SK-N-SH (cell line): ENCODE data around the gene FAM81A. TPM values are rescaled to one million over a fixed set of nuclear protein-coding genes. Genes with fewer than 3 reads are reported as not detected.

Experiments used
- CTCF ChIA-PET: fragments of 300-600, 350-600 bp; formaldehyde crosslinking; extraction: SDS; loops from one replicate; lab custom pipeline; 2021; lab: Yijun Ruan, JAX
- POLR2A ChIA-PET: fragments of 350-600 bp; sonication (Branson Sonifier 250); formaldehyde crosslinking; extraction: SDS; loops from one replicate; lab custom pipeline; 2020; ENCODE audit warnings: antibody characterized with exemption, inconsistent platforms; lab: Yijun Ruan, JAX
- DNase-seq: peaks from one replicate; pipeline ENCODE4 v3.0.0; 2012
- H2AFZ ChIP-seq: fragments of 200-600 bp; sonication (generic); 2 replicates; pipeline ENCODE4 v1.8.1; 2016; ENCODE audit warnings: antibody characterized with exemption, mild to moderate bottlenecking, low read depth
- H3F3A ChIP-seq: fragments of 200-600 bp; sonication (generic); replicated peaks from 2 replicates; pipeline ENCODE3; 2016; ENCODE audit warnings: antibody characterized with exemption, mild to moderate bottlenecking; ENCODE audit not compliant: insufficient read depth
- H3K27ac ChIP-seq, 2 experiments: fragments of 200-500 bp in 1 of 2; fragments of 200-600 bp in 1 of 2; sonication (Bioruptor generic) in 1 of 2; sonication (generic), shearing (Covaris generic) in 1 of 2; 2 replicates each; pipeline versions ENCODE4 v1.5.1 to v1.6.1; 2014 to 2016; ENCODE audit warnings: low read depth in 2 of 2, inconsistent platforms in 1 of 2, low read length in 1 of 2, mild to moderate bottlenecking in 1 of 2, mixed read lengths in 1 of 2
- H3K27me3 ChIP-seq: fragments of 200-600 bp; sonication (generic), shearing (Covaris generic); 2 replicates; pipeline ENCODE4 v1.6.1; 2016; ENCODE audit warnings: mixed run types; ENCODE audit not compliant: insufficient read depth
- H3K36me3 ChIP-seq, 2 experiments: fragments of 200-500 bp in 1 of 2; fragments of 200-600 bp in 1 of 2; sonication (Bioruptor generic) in 1 of 2; sonication (generic) in 1 of 2; replicated peaks in 1 of 2; 2 replicates each; pipeline versions ENCODE3 to v1.5.1; 2014 to 2016; ENCODE audit warnings: low read length in 1 of 2, mild to moderate bottlenecking in 1 of 2; ENCODE audit not compliant: insufficient read depth in 2 of 2, control insufficient read depth in 1 of 2
- H3K4me1 ChIP-seq, 2 experiments: fragments of 200-500 bp in 1 of 2; fragments of 200-600 bp in 1 of 2; sonication (Bioruptor generic) in 1 of 2; sonication (generic), shearing (Covaris generic) in 1 of 2; 2 replicates each; pipeline versions ENCODE4 v1.5.1 to v1.6.1; 2014 to 2016; ENCODE audit warnings: low read depth in 1 of 2, low read length in 1 of 2, mixed run types in 1 of 2; ENCODE audit not compliant: insufficient read depth in 2 of 2, control insufficient read depth in 1 of 2
- H3K4me2 ChIP-seq: fragments of 200-600 bp; sonication (generic), shearing (Covaris generic); 2 replicates; pipeline ENCODE4 v1.6.1; 2017; ENCODE audit warnings: mixed run types
- H3K4me3 ChIP-seq, 2 experiments: fragments of 200-500 bp in 1 of 2; fragments of 200-600 bp in 1 of 2; sonication (Bioruptor generic) in 1 of 2; sonication (generic), shearing (Covaris generic) in 1 of 2; 2 replicates each; pipeline versions ENCODE4 v1.5.1 to v1.8.1; 2014 to 2016; ENCODE audit warnings: low read depth in 2 of 2, inconsistent platforms in 1 of 2, low read length in 1 of 2, mild to moderate bottlenecking in 1 of 2, mixed read lengths in 1 of 2, moderate library complexity in 1 of 2
- H3K79me2 ChIP-seq: fragments of 200-600 bp; sonication (generic); 2 replicates; pipeline ENCODE4 v1.8.1; 2017; ENCODE audit warnings: mild to moderate bottlenecking; ENCODE audit not compliant: insufficient read depth
- H3K9ac ChIP-seq: fragments of 200-600 bp; sonication (generic); 2 replicates; pipeline ENCODE4 v1.6.1; 2017; ENCODE audit warnings: mixed run types
- H3K9me2 ChIP-seq: fragments of 200-600 bp; sonication (generic); 2 replicates; pipeline ENCODE4 v1.6.1; 2017; ENCODE audit warnings: mixed run types
- H3K9me3 ChIP-seq: fragments of 200-600 bp; sonication (generic); 2 replicates; pipeline ENCODE4 v1.6.1; 2017; ENCODE audit warnings: mixed run types, mild to moderate bottlenecking, moderate library complexity
- H4K20me1 ChIP-seq: fragments of 200-600 bp; sonication (generic); 2 replicates; pipeline ENCODE4 v1.6.1; 2017; ENCODE audit warnings: mild to moderate bottlenecking, mixed run types; ENCODE audit not compliant: insufficient read depth
- CHD2 ChIP-seq: fragments of 150-350 bp; IDR thresholded peaks from 2 replicates; pipeline ENCODE4 v1.6.1; 2018; ENCODE audit warnings: low read length; ENCODE audit not compliant: partially characterized antibody
- ELF1 ChIP-seq: IDR thresholded peaks from 2 replicates; pipeline ENCODE4 v1.4.0; 2012
- EP300 ChIP-seq, 2 experiments: IDR thresholded peaks; 2 replicates each; pipeline versions ENCODE4 v1.4.0 to v1.6.1; 2012; ENCODE audit warnings: borderline replicate concordance in 1 of 2, low read depth in 1 of 2, low read length in 1 of 2
- EZH2phosphoT487 ChIP-seq: fragments of 200-600 bp; sonication (generic); IDR thresholded peaks from 2 replicates; pipeline ENCODE4 v1.6.1; 2017; ENCODE audit warnings: low read depth, mixed run types, mild to moderate bottlenecking, antibody characterized with exemption, moderate library complexity, borderline replicate concordance
- FOXM1 ChIP-seq: IDR thresholded peaks from 2 replicates; pipeline ENCODE4 v1.4.0; 2012; ENCODE audit warnings: low read depth, mild to moderate bottlenecking
- GABPA ChIP-seq: IDR thresholded peaks from 2 replicates; pipeline ENCODE4 v1.4.0; 2012; ENCODE audit warnings: low read depth, mild to moderate bottlenecking
- MEF2A ChIP-seq: IDR thresholded peaks from 2 replicates; pipeline ENCODE4 v1.4.0; 2012; ENCODE audit warnings: low read depth, borderline replicate concordance
- MXI1 ChIP-seq: IDR thresholded peaks from 2 replicates; pipeline ENCODE4 v1.6.1; 2012; ENCODE audit warnings: mild to moderate bottlenecking, low read depth, low read length, improper control_type of control experiment
- NRF1 ChIP-seq: IDR thresholded peaks from 2 replicates; pipeline ENCODE4 v1.6.1; 2012; ENCODE audit warnings: low read depth, mild to moderate bottlenecking, low read length
- PBX3 ChIP-seq: IDR thresholded peaks from 2 replicates; pipeline ENCODE4; 2012
- POLR2AphosphoS5 ChIP-seq: IDR thresholded peaks from 2 replicates; pipeline ENCODE4 v1.6.1; 2012; ENCODE audit warnings: low read depth, low read length
- RAD21 ChIP-seq: IDR thresholded peaks from 2 replicates; pipeline ENCODE4 v1.6.1; 2012; ENCODE audit warnings: mild to moderate bottlenecking, low read length
- RXRA ChIP-seq: IDR thresholded peaks from 2 replicates; pipeline ENCODE4 v1.4.0; 2012; ENCODE audit warnings: low read depth, mild to moderate bottlenecking, borderline replicate concordance
- TAF1 ChIP-seq: IDR thresholded peaks from 2 replicates; pipeline ENCODE4 v1.6.1; 2012; ENCODE audit warnings: low read depth, mild to moderate bottlenecking, low read length, moderate library complexity, borderline replicate concordance
- TCF12 ChIP-seq: IDR thresholded peaks from 2 replicates; pipeline ENCODE4 v1.4.0; 2012
- TEAD4 ChIP-seq: IDR thresholded peaks from 2 replicates; pipeline ENCODE4 v1.4.0; 2012; ENCODE audit warnings: mild to moderate bottlenecking, borderline replicate concordance; ENCODE audit not compliant: insufficient read depth
- USF2 ChIP-seq: fragments of 150-350 bp; IDR thresholded peaks from 2 replicates; pipeline ENCODE4 v1.6.1; 2017; ENCODE audit warnings: antibody characterized with exemption, low read length, low read depth, borderline replicate concordance
- YY1 ChIP-seq: IDR thresholded peaks from 2 replicates; pipeline ENCODE4 v1.4.0; 2012; ENCODE audit warnings: low read depth, mild to moderate bottlenecking
- WGBS: methylation state at CpG from one replicate; pipeline ENCODE4 v1.1.6; 2017; ENCODE audit warnings: low lambda C conversion rate; 5-methylcytosine and 5-hydroxymethylcytosine counted together
- polyA plus RNA-seq, 3 experiments: library from polyadenylated mRNA; depleted of rRNA; stranded (reverse); fragments of >200 nt; gene quantifications; 2 replicates each; pipeline ENCODE4 v1.2.3, GENCODE V29; 2012
- TF ChIP-seq, protein P1 (sequence below): fragments of 150-350 bp; IDR thresholded peaks from 2 replicates; pipeline ENCODE4 v1.6.1; 2016; ENCODE audit warnings: mild to moderate bottlenecking, low read depth, low read length
- TF ChIP-seq, protein P2 (sequence below): IDR thresholded peaks from 2 replicates; pipeline ENCODE4 v1.4.0; 2012; ENCODE audit warnings: low read depth, borderline replicate concordance

The FAM81A gene
- polyA plus RNA-seq, 1 of the 3 experiments (the other 2 are of a cell fraction): 1.1 TPM

DNA sequence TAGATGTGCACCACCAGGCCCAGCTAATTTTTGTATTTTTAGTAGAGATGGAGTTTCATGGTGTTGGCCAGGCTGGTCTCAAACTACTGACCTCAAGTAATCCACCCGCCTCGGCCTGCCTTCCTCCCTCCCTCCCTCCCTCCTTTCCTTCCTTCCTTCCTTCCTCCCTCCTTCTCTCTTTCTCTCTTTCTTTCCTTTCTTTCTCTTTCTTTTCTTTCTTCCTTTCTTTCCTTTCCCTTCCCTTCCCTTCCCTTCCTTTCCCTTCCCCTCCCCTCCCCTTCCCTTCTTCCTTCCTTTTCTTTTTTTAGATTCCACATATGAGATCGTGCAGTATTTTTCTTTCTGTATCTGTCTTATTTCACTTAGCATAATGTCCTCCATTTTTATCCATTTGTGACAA is 81.3 kb downstream of the FAM81A start:
- no peaks in the 10 kb centered on the region for H3K36me3 ChIP-seq
- H3K9me2 ChIP-seq: no peaks in the 10 kb centered on the region
- no peak for TF ChIP-seq FOXM1
- TF ChIP-seq, protein P1, sequence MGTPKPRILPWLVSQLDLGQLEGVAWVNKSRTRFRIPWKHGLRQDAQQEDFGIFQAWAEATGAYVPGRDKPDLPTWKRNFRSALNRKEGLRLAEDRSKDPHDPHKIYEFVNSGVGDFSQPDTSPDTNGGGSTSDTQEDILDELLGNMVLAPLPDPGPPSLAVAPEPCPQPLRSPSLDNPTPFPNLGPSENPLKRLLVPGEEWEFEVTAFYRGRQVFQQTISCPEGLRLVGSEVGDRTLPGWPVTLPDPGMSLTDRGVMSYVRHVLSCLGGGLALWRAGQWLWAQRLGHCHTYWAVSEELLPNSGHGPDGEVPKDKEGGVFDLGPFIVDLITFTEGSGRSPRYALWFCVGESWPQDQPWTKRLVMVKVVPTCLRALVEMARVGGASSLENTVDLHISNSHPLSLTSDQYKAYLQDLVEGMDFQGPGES: no peak
- no peak for TF ChIP-seq GABPA
- TF ChIP-seq MXI1: no peak
- no peak for TF ChIP-seq EZH2phosphoT487
- no peak for TF ChIP-seq TEAD4
- TF ChIP-seq NRF1: no peak
- TF ChIP-seq TCF12: no peak
- no peak for TF ChIP-seq POLR2AphosphoS5
- no peak for TF ChIP-seq RAD21
- TF ChIP-seq RXRA: no peak
- no peak for TF ChIP-seq YY1
- TF ChIP-seq TAF1: no peak
- TF ChIP-seq ELF1: no peak
- TF ChIP-seq MEF2A: no peak
- no peak for TF ChIP-seq CHD2
- TF ChIP-seq PBX3: no peak
- TF ChIP-seq, protein P2, sequence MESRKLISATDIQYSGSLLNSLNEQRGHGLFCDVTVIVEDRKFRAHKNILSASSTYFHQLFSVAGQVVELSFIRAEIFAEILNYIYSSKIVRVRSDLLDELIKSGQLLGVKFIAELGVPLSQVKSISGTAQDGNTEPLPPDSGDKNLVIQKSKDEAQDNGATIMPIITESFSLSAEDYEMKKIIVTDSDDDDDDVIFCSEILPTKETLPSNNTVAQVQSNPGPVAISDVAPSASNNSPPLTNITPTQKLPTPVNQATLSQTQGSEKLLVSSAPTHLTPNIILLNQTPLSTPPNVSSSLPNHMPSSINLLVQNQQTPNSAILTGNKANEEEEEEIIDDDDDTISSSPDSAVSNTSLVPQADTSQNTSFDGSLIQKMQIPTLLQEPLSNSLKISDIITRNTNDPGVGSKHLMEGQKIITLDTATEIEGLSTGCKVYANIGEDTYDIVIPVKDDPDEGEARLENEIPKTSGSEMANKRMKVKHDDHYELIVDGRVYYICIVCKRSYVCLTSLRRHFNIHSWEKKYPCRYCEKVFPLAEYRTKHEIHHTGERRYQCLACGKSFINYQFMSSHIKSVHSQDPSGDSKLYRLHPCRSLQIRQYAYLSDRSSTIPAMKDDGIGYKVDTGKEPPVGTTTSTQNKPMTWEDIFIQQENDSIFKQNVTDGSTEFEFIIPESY: no peak
- TF ChIP-seq USF2: no peak
- TF ChIP-seq EP300 (IDR thresholded peaks at IDR 0.05; ENCODE audit: borderline replicate concordance in 1 of 2, low read depth in 1 of 2, low read length in 1 of 2): no peak
- TF ChIP-seq, all 33 proteins: peak for 0
- no peak for DNase-seq
- H3K4me2 ChIP-seq: no peak overlapping the region
- H3K9ac ChIP-seq: no peak overlapping the region
- no peaks in the 10 kb centered on the region for H3K27me3 ChIP-seq
- WGBS: 88% methylated on average over 3 of the region's 3 CpGs
- no peaks in the 10 kb centered on the region for H4K20me1 ChIP-seq
- no peak overlapping the region for H3K27ac ChIP-seq
- no peaks in the 10 kb centered on the region for H3F3A ChIP-seq
- no peak overlapping the region for H3K4me3 ChIP-seq
- POLR2A ChIA-PET: no interaction called here
- H3K79me2 ChIP-seq: no peaks in the 10 kb centered on the region
- H3K4me1 ChIP-seq: peaks cover 0 to 2% of the 10 kb centered on the region in 2 experiments; a peak in 1 of 4 replicates
- no peak overlapping the region for H2AFZ ChIP-seq
- CTCF ChIA-PET: interaction anchor here (1.0 to 1.7 kb wide), 2 partner anchors 9 to 14 kb away, joined by 3 to 9 read pairs; no protein-coding TSS in a partner anchor
- H3K9me3 ChIP-seq: no peaks in the 10 kb centered on the region
